Liver (tissue), 9 donors: ENCODE results near the gene NHLRC1. TPM values are rescaled to one million over a fixed set of nuclear protein-coding genes. Genes with fewer than 3 reads are reported as not detected.

Experiments
- DNase-seq: peaks from one replicate; pipeline ENCODE4 v3.0.0-alpha.2; 2017; ENCODE audit warnings: low spot score
- H3K27ac ChIP-seq, 2 donors: one replicate each; pipeline ENCODE4 v1.7.0; 2013; ENCODE audit warnings: inconsistent platforms in 2 of 2, low read length in 2 of 2, control low read depth in 1 of 2, low read depth in 1 of 2, mild to moderate bottlenecking in 1 of 2
- H3K27me3 ChIP-seq, 4 donors: one replicate each; pipeline versions ENCODE4 v1.6.1 to v1.7.0; 2013; ENCODE audit warnings: low read length in 3 of 4, inconsistent platforms in 1 of 4, mild to moderate bottlenecking in 1 of 4, moderate library complexity in 1 of 4; ENCODE audit not compliant: control insufficient read depth in 4 of 4, insufficient read depth in 4 of 4
- H3K36me3 ChIP-seq, 4 donors: one replicate each; pipeline versions ENCODE4 v1.6.1 to v1.7.0; 2013; ENCODE audit warnings: low read length in 3 of 4, mild to moderate bottlenecking in 3 of 4, low read depth in 1 of 4, moderate library complexity in 1 of 4; ENCODE audit not compliant: control insufficient read depth in 4 of 4, insufficient read depth in 3 of 4
- H3K4me1 ChIP-seq, 4 donors: one replicate each; pipeline versions ENCODE4 v1.6.1 to v1.7.0; 2013; ENCODE audit warnings: low read length in 3 of 4, mild to moderate bottlenecking in 3 of 4, moderate library complexity in 1 of 4; ENCODE audit not compliant: control insufficient read depth in 4 of 4, insufficient read depth in 4 of 4
- H3K4me3 ChIP-seq, 3 donors: one replicate each; pipeline versions ENCODE4 v1.6.1 to v1.7.0; 2013; ENCODE audit warnings: low read length in 3 of 3, control low read depth in 1 of 3, low read depth in 1 of 3, mild to moderate bottlenecking in 1 of 3
- H3K9ac ChIP-seq, 2 donors: one replicate each; pipeline ENCODE4 v1.7.0; 2013; ENCODE audit warnings: low read length in 2 of 2, mild to moderate bottlenecking in 2 of 2, moderate library complexity in 2 of 2, control low read depth in 1 of 2, low read depth in 1 of 2
- H3K9me3 ChIP-seq, 4 donors: one replicate each; pipeline versions ENCODE4 v1.6.1 to v1.7.0; 2013; ENCODE audit warnings: low read length in 3 of 4; ENCODE audit not compliant: control insufficient read depth in 4 of 4
- ATF3 ChIP-seq: IDR thresholded peaks from 2 replicates; pipeline ENCODE4 v1.6.1; 2016; ENCODE audit warnings: antibody characterized with exemption
- CTCF ChIP-seq: fragments of 150-350 bp; IDR thresholded peaks from 2 replicates; pipeline ENCODE4 v1.5.1; 2017; ENCODE audit warnings: improper control_type of control experiment, low read depth, low read length; ENCODE audit not compliant: missing input control
- FOXA1 ChIP-seq: IDR thresholded peaks from 2 replicates; pipeline ENCODE4 v1.6.1; 2016; ENCODE audit warnings: antibody characterized with exemption
- FOXA2 ChIP-seq: IDR thresholded peaks from 2 replicates; pipeline ENCODE4 v1.6.1; 2016; ENCODE audit warnings: antibody characterized with exemption
- GABPA ChIP-seq, 2 donors: IDR thresholded peaks in 1 of 2; conservative IDR thresholded peaks in 1 of 2; 2 replicates each; pipeline ENCODE4 v1.6.1; 2016; ENCODE audit warnings: antibody characterized with exemption in 2 of 2, mild to moderate bottlenecking in 1 of 2, moderate library complexity in 1 of 2
- HNF4A ChIP-seq, 2 donors: conservative IDR thresholded peaks; 2 replicates each; pipeline ENCODE4 v1.6.1; 2016; ENCODE audit warnings: antibody characterized with exemption in 2 of 2, mild to moderate bottlenecking in 2 of 2
- HNF4G ChIP-seq: IDR thresholded peaks from 2 replicates; pipeline ENCODE4 v1.6.1; 2016; ENCODE audit warnings: antibody characterized with exemption
- JUND ChIP-seq, 2 donors: IDR thresholded peaks; 2 replicates each; pipeline ENCODE4 v1.6.1; 2016; ENCODE audit warnings: antibody characterized with exemption in 2 of 2
- MAX ChIP-seq: IDR thresholded peaks from 2 replicates; pipeline ENCODE4 v1.6.1; 2016; ENCODE audit warnings: antibody characterized with exemption
- RAD21 ChIP-seq, 2 donors: IDR thresholded peaks; 2 replicates each; pipeline ENCODE4 v1.6.1; 2016; ENCODE audit warnings: antibody characterized with exemption in 2 of 2, mild to moderate bottlenecking in 2 of 2
- RXRA ChIP-seq, 2 donors: IDR thresholded peaks; 2 replicates each; pipeline ENCODE4 v1.6.1; 2017 to 2018; ENCODE audit warnings: antibody characterized with exemption in 2 of 2, mild to moderate bottlenecking in 1 of 2
- SP1 ChIP-seq: IDR thresholded peaks from 2 replicates; pipeline ENCODE4 v1.6.1; 2018; ENCODE audit warnings: antibody characterized with exemption, mild to moderate bottlenecking
- YY1 ChIP-seq: IDR thresholded peaks from 2 replicates; pipeline ENCODE4 v1.6.1; 2016; ENCODE audit warnings: antibody characterized with exemption, mild to moderate bottlenecking
- ZBTB33 ChIP-seq: IDR thresholded peaks from 2 replicates; pipeline ENCODE4 v1.6.1; 2016; ENCODE audit warnings: antibody characterized with exemption
- WGBS: extraction: QIAGEN DNeasy Blood & Tissue Kit; methylation state at CpG from one replicate; pipeline ENCODE4 v1.1.7; 2013; 5-methylcytosine and 5-hydroxymethylcytosine counted together
- polyA plus RNA-seq, 2 donors: library from polyadenylated mRNA; stranded (reverse) in 1 of 2; unstranded in 1 of 2; fragments of 200-250 nt in 1 of 2; fragments of >200 nt in 1 of 2; fragmentation: Nextera tagmentation in 1 of 2; extraction: Ambion mirVana in 1 of 2; gene quantifications; one replicate each; pipeline versions ENCODE4 v1.2.1 to v1.2.3, GENCODE V29; 2013 to 2015
- total RNA-seq, 2 donors: library from RNA; depleted of rRNA; stranded (reverse); fragments of >200 nt; gene quantifications; one replicate each; pipeline ENCODE4 v1.2.3, GENCODE V29; 2014
- donor health status: healthy.
- donor health status: healthy.
- donor health status: healthy.
- donor health status: healthy.
- donor health status: healthy.

Gene NHLRC1
- total RNA-seq (1 to 10 TPM; 2.1 to 4.4 TPM), polyA plus RNA-seq (1 to 10 TPM; 2.4 to 3.5 TPM)

- Histone ChIP-seq H3K9ac (peak within 1 kb of the TSS in 1 of 2 donors; percentile 41), H3K4me1 (peaks cover 0 to 12% (median 6%) of the 10 kb centered on the region in 4 donors), H3K27me3 (no peaks in the 10 kb centered on the region), H3K9me3 (no peaks in the 10 kb centered on the region), H3K36me3 (no peaks in the 10 kb centered on the region), H3K4me3 (peak within 1 kb of the TSS; percentile 46 to 54 (median 49)), H3K27ac (peak within 1 kb of the TSS; percentile 51 to 60)
- TF ChIP-seq SP1: peak; percentile 27
- peak in 1 of 2 donors; percentile 5 for TF ChIP-seq RXRA (IDR thresholded peaks at IDR 0.05)
- TF ChIP-seq HNF4A (conservative IDR thresholded peaks at IDR 0.05): peak in 1 of 2 donors; percentile 6
- TF ChIP-seq CTCF: peak; percentile 96
- TF ChIP-seq ATF3: no peak
- TF ChIP-seq FOXA1: no peak
- peak; percentile 99 to 100 for TF ChIP-seq RAD21 (IDR thresholded peaks at IDR 0.05)
- peak; percentile 82 for TF ChIP-seq YY1
- peak; percentile 83 for DNase-seq
- WGBS: 20% methylated on average over 82 of the region's 82 CpGs
These were observed at the start of gene NHLRC1 for GRCh38 chr6:18122128-18123093. Gene NHLRC1, minus strand, starts transcription at chr6:18122677. Its CDS starts 71 bp downstream, at chr6:18122606.

- H3K4me1 ChIP-seq: no peaks in the 10 kb centered on the region
- DNase-seq: no peak
- H3K4me3 ChIP-seq: no peak overlapping the region
- no peak overlapping the region for H3K9ac ChIP-seq
- H3K36me3 ChIP-seq: peaks cover 2 to 26% (median 10%) of the 10 kb centered on the region in 4 donors
- no peaks in the 10 kb centered on the region for H3K9me3 ChIP-seq
- TF ChIP-seq FOXA1 (no peak), FOXA2 (no peak), ZBTB33 (no peak), MAX (no peak), HNF4G (no peak), HNF4A (conservative IDR thresholded peaks at IDR 0.05) (no peak), JUND (IDR thresholded peaks at IDR 0.05) (no peak), GABPA (IDR thresholded peaks at IDR 0.05 in 1 of 2, conservative IDR thresholded peaks at IDR 0.05 in 1 of 2) (no peak), CTCF (no peak)
- WGBS: 82% methylated on average over 7 of the region's 7 CpGs
- H3K27me3 ChIP-seq: no peaks in the 10 kb centered on the region
- H3K27ac ChIP-seq: no peak overlapping the region
These were observed 49.4 kb upstream of the NHLRC1 start for GRCh38 chr6:18171871-18172270.
